Natural killer cell (primary cell): ENCODE measurements around the gene SHROOM3. TPM values are rescaled to one million over a fixed set of nuclear protein-coding genes. Genes with fewer than 3 reads are reported as not detected.

Experiments
- ATAC-seq, 3 donors: fragments of 150-1000 bp in 2 of 3; fragments of 200-7000 bp in 1 of 3; cut with Tn5 transposase; 1 replicate in 1 of 3; 2 replicates in 2 of 3; pipeline ENCODE4 v1.10.0; 2021; ENCODE audit warnings: mild to moderate bottlenecking in 2 of 3, moderate library complexity in 2 of 3
- DNase-seq, 2 donors: peaks; one replicate each; pipeline versions ENCODE4 v3.0.0 to v3.0.0-alpha.2; 2013 to 2021; ENCODE audit warnings: mixed read lengths in 1 of 2
- H3K27ac ChIP-seq: one replicate; pipeline ENCODE4 v1.5.1; 2013; ENCODE audit warnings: mild to moderate bottlenecking, low read length
- H3K27me3 ChIP-seq: one replicate; pipeline ENCODE4 v1.6.1; 2013; ENCODE audit warnings: low read length; ENCODE audit not compliant: control insufficient read depth, insufficient read depth
- H3K36me3 ChIP-seq: one replicate; pipeline ENCODE4 v1.6.1; 2013; ENCODE audit warnings: low read length; ENCODE audit not compliant: control insufficient read depth, insufficient read depth
- H3K4me1 ChIP-seq: one replicate; pipeline ENCODE4 v1.6.1; 2013; ENCODE audit warnings: low read length; ENCODE audit not compliant: control insufficient read depth, insufficient read depth
- H3K4me3 ChIP-seq: one replicate; pipeline ENCODE4 v1.5.1; 2013; ENCODE audit warnings: low read length
- H3K9me3 ChIP-seq: one replicate; pipeline ENCODE4 v1.6.1; 2013; ENCODE audit warnings: low read length; ENCODE audit not compliant: control insufficient read depth, insufficient read depth
- H3K27ac Mint-ChIP-seq, 2 donors: one replicate each; pipeline ENCODE4 v1.8.0; 2022; ENCODE audit warnings: mild to moderate bottlenecking in 2 of 2, mixed read lengths in 2 of 2, moderate library complexity in 1 of 2
- H3K27me3 Mint-ChIP-seq, 2 donors: one replicate each; pipeline ENCODE4 v1.8.0; 2022; ENCODE audit warnings: low read depth in 2 of 2, mixed read lengths in 2 of 2
- H3K36me3 Mint-ChIP-seq: one replicate; pipeline ENCODE4 v1.8.0; 2022; ENCODE audit warnings: mixed read lengths
- H3K4me1 Mint-ChIP-seq, 2 donors: one replicate each; pipeline ENCODE4 v1.8.0; 2022; ENCODE audit warnings: mixed read lengths in 2 of 2
- H3K4me3 Mint-ChIP-seq: one replicate; pipeline ENCODE4 v1.8.0; 2022; ENCODE audit warnings: mild to moderate bottlenecking, moderate library complexity, mixed read lengths
- H3K9me3 Mint-ChIP-seq, 2 donors: one replicate each; pipeline ENCODE4 v1.8.0; 2022; ENCODE audit warnings: mixed read lengths in 2 of 2
- WGBS: methylation state at CpG from one replicate; pipeline ENCODE4 v1.1.7; 2013; ENCODE audit warnings: missing lambda C conversion rate; ENCODE audit not compliant: insufficient coverage; 5-methylcytosine and 5-hydroxymethylcytosine counted together
- intact Hi-C: fragments of 100-400 bp; cut with micrococcal nuclease; formaldehyde crosslinking; loops from one replicate; pipeline ENCODE4 v1.14.2; 2022
- total RNA-seq, 4 donors: library from RNA; stranded (reverse); fragments of 120-200 nt in 1 of 4; gene quantifications; one replicate each; pipeline versions ENCODE4 v1.2.3 to v1.2.4, GENCODE V29; 2013 to 2022
- TF ChIP-seq, protein P1 (sequence below): fragments of 200-600 bp; IDR thresholded peaks from one replicate; pipeline ENCODE4 v1.8.0; 2022; ENCODE audit warnings: antibody characterized with exemption

The SHROOM3 gene
- total RNA-seq, 3 donors from 2014 or later (not counting 1 experiment from before 2014, with no cell fraction given), result 0.63 TPM; not detected in 2

DNA sequence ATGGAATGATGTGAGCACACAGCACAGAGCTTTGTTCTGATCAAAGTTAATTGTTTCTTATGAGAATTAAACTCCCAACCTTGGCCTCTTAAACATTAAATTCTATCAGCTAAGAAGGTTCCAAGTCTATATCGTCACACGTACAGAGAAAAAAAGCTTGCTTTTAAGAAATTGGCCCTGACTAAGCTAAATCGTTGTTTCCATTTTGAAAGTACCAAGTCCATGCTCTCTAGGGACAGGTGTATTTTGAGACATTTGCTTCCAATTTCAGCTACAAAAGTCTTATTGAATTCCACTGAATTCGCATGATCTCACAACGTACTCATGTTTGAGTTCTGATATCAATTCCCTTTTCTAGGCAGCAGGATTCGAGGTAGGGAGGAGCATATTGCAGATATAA, 157.4 kb downstream of the SHROOM3 start:
- Mint-ChIP-seq H3K27ac (no peak overlapping the region), H3K36me3 (no peaks in the 10 kb centered on the region), H3K27me3 (peaks cover 0 to 10% of the 10 kb centered on the region in 2 donors), H3K9me3 (no peaks in the 10 kb centered on the region), H3K4me1 (no peaks in the 10 kb centered on the region), H3K4me3 (no peak overlapping the region)
- no peak for DNase-seq
- no peak overlapping the region for H3K27ac ChIP-seq
- H3K36me3 ChIP-seq, result no peaks in the 10 kb centered on the region
- H3K9me3 ChIP-seq, result no peaks in the 10 kb centered on the region
- ATAC-seq, result no peak
- TF ChIP-seq, protein P1, sequence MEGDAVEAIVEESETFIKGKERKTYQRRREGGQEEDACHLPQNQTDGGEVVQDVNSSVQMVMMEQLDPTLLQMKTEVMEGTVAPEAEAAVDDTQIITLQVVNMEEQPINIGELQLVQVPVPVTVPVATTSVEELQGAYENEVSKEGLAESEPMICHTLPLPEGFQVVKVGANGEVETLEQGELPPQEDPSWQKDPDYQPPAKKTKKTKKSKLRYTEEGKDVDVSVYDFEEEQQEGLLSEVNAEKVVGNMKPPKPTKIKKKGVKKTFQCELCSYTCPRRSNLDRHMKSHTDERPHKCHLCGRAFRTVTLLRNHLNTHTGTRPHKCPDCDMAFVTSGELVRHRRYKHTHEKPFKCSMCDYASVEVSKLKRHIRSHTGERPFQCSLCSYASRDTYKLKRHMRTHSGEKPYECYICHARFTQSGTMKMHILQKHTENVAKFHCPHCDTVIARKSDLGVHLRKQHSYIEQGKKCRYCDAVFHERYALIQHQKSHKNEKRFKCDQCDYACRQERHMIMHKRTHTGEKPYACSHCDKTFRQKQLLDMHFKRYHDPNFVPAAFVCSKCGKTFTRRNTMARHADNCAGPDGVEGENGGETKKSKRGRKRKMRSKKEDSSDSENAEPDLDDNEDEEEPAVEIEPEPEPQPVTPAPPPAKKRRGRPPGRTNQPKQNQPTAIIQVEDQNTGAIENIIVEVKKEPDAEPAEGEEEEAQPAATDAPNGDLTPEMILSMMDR, result no peak
- WGBS, result 94% methylated on average over 5 of the region's 6 CpGs
- intact Hi-C loops, result no loop called here
- no peaks in the 10 kb centered on the region for H3K4me1 ChIP-seq
- H3K4me3 ChIP-seq, result no peak overlapping the region
- H3K27me3 ChIP-seq, result no peaks in the 10 kb centered on the region

DNA sequence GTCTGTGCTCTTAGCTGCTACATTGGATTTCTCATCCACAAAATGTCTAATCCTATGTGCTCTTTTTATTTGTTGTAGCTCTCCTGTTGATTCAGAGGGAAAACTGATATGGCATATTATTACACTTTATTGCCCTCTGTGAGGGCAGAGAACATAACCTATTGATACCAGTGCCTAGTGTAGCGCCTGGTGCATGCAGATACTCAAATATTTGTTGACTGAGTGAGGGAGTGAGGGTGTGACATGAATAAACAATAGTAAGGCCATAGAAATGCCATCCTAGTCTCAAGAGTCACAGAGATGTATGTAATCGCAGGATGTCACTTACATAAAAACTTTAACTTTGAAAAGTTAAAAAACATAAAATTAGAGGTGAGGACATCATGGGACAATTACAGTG, 159.1 kb downstream of the SHROOM3 start:
- peaks cover 0 to 4% of the 10 kb centered on the region in 2 donors for H3K4me1 Mint-ChIP-seq
- H3K36me3 Mint-ChIP-seq, result no peaks in the 10 kb centered on the region
- H3K27me3 Mint-ChIP-seq, result peaks cover 7 to 10% of the 10 kb centered on the region in 2 donors
- Histone ChIP-seq H3K4me3 (no peak overlapping the region), H3K27ac (no peak overlapping the region), H3K27me3 (no peaks in the 10 kb centered on the region), H3K4me1 (no peaks in the 10 kb centered on the region), H3K9me3 (no peaks in the 10 kb centered on the region), H3K36me3 (no peaks in the 10 kb centered on the region)
- intact Hi-C loops, result no loop called here
- no peaks in the 10 kb centered on the region for H3K9me3 Mint-ChIP-seq
- 100% methylated on average over 1 of the region's 2 CpGs for WGBS
- TF ChIP-seq, protein P1, result no peak
- no peak overlapping the region for H3K4me3 Mint-ChIP-seq
- ATAC-seq (no peak), DNase-seq (no peak)
- no peak overlapping the region for H3K27ac Mint-ChIP-seq

DNA sequence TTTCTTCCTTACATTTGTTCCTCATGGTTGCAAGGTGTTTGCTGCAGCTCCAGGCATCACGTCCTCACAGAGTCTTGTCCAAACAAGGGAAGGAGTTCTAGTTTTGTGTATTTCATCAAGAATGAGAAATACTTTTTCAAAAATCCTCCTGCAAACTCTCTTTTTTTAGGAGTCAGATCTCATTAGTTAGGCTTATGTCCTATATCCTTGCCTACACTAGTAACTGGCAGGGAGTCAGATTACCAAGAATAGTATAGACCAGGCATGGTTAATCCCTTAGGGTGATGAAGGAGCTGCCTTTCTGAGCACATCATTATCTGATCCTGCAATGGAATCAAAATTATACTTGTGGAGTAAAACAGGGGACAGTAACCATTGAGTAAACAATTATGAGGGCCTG, 160.4 kb downstream of the SHROOM3 start:
- DNase-seq (no peak), ATAC-seq (no peak)
- no peaks in the 10 kb centered on the region for H3K9me3 Mint-ChIP-seq
- no peaks in the 10 kb centered on the region for H3K9me3 ChIP-seq
- no peak overlapping the region for H3K27ac Mint-ChIP-seq
- H3K4me3 ChIP-seq, result no peak overlapping the region
- H3K4me1 ChIP-seq, result no peaks in the 10 kb centered on the region
- WGBS, result no CpG with 5 or more reads among the region's 1 CpG
- H3K36me3 Mint-ChIP-seq, result no peaks in the 10 kb centered on the region
- peaks cover 0 to 4% of the 10 kb centered on the region in 2 donors for H3K4me1 Mint-ChIP-seq
- peaks cover 7 to 10% of the 10 kb centered on the region in 2 donors for H3K27me3 Mint-ChIP-seq
- H3K36me3 ChIP-seq, result no peaks in the 10 kb centered on the region
- intact Hi-C loops, result no loop called here
- no peak overlapping the region for H3K27ac ChIP-seq
- no peak overlapping the region for H3K4me3 Mint-ChIP-seq
- TF ChIP-seq, protein P1, result no peak
- no peaks in the 10 kb centered on the region for H3K27me3 ChIP-seq

DNA sequence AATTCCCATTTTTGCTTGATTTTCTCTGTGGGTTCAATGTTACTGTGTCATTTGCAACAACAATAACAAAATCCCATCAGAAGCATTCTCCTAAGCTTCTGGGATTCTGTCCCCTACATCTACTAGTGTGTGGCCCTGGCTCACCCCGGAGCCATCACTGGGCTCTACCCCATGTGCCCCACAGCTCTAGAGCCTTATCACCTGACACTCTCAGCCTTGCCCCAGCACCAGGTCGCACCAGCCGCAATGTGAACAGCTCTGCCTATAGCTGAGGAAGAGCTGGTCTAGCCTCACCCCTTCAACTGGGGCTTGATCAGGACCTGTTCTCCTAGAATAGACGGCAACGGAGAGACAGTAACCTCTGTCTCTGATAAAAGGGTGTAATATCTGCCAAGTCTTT, 161.7 kb downstream of the SHROOM3 start:
- intact Hi-C loops, result no loop called here
- DNase-seq, result no peak
- H3K9me3 ChIP-seq, result no peaks in the 10 kb centered on the region
- H3K36me3 Mint-ChIP-seq, result no peaks in the 10 kb centered on the region
- no peak for ATAC-seq
- H3K27me3 Mint-ChIP-seq, result peaks cover 7 to 10% of the 10 kb centered on the region in 2 donors
- H3K27ac Mint-ChIP-seq, result no peak overlapping the region
- WGBS, result 88% methylated on average over 5 of the region's 5 CpGs
- TF ChIP-seq, protein P1, result no peak
- no peaks in the 10 kb centered on the region for H3K27me3 ChIP-seq
- no peaks in the 10 kb centered on the region for H3K4me1 ChIP-seq
- peaks cover 0 to 4% of the 10 kb centered on the region in 2 donors for H3K4me1 Mint-ChIP-seq
- H3K36me3 ChIP-seq, result no peaks in the 10 kb centered on the region
- no peaks in the 10 kb centered on the region for H3K9me3 Mint-ChIP-seq
- H3K4me3 ChIP-seq, result no peak overlapping the region
- no peak overlapping the region for H3K27ac ChIP-seq
- H3K4me3 Mint-ChIP-seq, result no peak overlapping the region
